Mononuclear cell (primary cell): ENCODE measurements around the gene NTRK2. TPM values are rescaled to one million over a fixed set of nuclear protein-coding genes. Genes with fewer than 3 reads are reported as not detected.

Experiments used
- H3K27me3 ChIP-seq: 2 replicates; pipeline ENCODE4 v1.6.0; 2011; ENCODE audit warnings: low read length, control low read depth; ENCODE audit not compliant: insufficient read depth
- H3K4me1 ChIP-seq: 2 replicates; pipeline ENCODE4 v1.5.1; 2011; ENCODE audit warnings: mild to moderate bottlenecking, low read length, control low read depth; ENCODE audit not compliant: insufficient read depth
- H3K4me3 ChIP-seq: 2 replicates; pipeline ENCODE4 v1.5.1; 2011; ENCODE audit warnings: mild to moderate bottlenecking, low read length, moderate library complexity
- H3K9me3 ChIP-seq: 2 replicates; pipeline ENCODE4 v1.5.1; 2011; ENCODE audit warnings: low read depth, mild to moderate bottlenecking, control low read depth, low read length
- total RNA-seq: library from RNA; depleted of rRNA; stranded (reverse); fragments of >200 nt; gene quantifications from one replicate; pipeline ENCODE4 v1.2.3, GENCODE V29; 2012

Gene NTRK2
- total RNA-seq, 1 donor, result 0.10 TPM

DNA sequence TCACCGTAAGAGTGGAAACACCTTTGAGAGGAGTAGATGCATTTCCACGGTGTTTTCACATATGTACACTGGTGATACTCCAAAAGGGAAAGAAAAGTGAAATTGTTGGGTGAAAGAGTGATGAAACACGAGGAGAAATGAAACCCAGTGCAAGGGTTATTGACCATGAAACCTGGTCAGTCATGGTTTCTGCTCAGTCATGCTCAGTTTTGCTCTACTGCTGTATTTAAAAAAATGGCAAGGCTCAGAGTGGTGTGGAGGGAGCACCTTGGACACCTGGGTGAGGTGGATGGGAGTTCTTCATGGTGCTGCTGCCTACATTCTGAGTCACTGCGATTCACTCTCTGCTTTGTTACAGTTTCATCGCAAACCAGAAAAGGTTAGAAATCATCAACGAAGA is 32.3 kb downstream of the NTRK2 start:
- Histone ChIP-seq H3K4me1 (no peaks in the 10 kb centered on the region), H3K27me3 (no peaks in the 10 kb centered on the region), H3K9me3 (no peaks in the 10 kb centered on the region), H3K4me3 (no peak overlapping the region)

DNA sequence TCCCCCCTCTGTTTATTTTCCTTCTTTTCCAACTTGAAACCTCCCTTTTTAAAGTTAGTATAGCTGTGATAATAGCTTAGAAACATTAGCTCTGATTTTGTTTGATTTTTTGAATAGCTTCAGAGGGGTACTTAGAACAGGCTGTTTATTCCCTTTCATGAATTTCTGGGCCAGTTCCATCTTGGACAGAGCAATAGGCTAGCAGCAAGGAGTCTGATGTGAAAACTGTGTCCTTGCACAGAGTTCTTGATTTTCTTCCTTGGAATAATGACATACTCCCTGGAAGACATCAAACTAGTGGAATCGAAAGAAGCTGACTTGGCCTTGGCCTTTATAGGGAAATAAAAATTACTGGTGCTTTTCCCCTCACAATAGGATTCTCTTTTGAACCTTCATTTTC is 32.9 kb downstream of the NTRK2 start:
- no peaks in the 10 kb centered on the region for H3K4me1 ChIP-seq
- H3K4me3 ChIP-seq, result no peak overlapping the region
- H3K9me3 ChIP-seq, result no peaks in the 10 kb centered on the region
- H3K27me3 ChIP-seq, result no peaks in the 10 kb centered on the region

GRCh38 chr9:84703793-84704192 is 34.3 kb downstream of the NTRK2 start:
- Histone ChIP-seq H3K4me3 (no peak overlapping the region), H3K27me3 (no peaks in the 10 kb centered on the region), H3K4me1 (no peaks in the 10 kb centered on the region), H3K9me3 (no peaks in the 10 kb centered on the region)

DNA sequence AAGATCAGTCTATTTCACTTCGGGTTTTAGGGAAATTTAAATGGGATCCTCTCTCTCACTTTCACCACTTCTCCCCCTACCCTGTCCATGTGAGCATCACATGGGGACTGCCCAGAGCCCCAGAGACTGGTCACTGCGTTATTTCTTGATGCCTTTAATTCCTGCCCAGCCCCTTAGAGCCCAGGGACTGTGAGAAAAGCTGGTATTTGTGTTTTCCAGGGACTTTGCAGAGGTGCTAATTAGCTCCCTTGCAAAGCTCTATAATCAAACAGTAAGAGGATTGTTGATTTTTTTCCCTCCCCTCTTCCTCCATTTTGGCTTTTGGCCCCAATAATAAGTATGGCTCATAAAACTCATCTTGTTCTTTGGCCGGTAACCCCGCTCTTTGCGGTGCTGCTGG is 35.6 kb downstream of the NTRK2 start:
- H3K9me3 ChIP-seq, result no peaks in the 10 kb centered on the region
- H3K27me3 ChIP-seq, result no peaks in the 10 kb centered on the region
- H3K4me3 ChIP-seq, result no peak overlapping the region
- H3K4me1 ChIP-seq, result peaks cover 6% of the 10 kb centered on the region

GRCh38 chr9:84708400-84708799 is 38.9 kb downstream of the NTRK2 start:
- no peak overlapping the region for H3K4me3 ChIP-seq

DNA sequence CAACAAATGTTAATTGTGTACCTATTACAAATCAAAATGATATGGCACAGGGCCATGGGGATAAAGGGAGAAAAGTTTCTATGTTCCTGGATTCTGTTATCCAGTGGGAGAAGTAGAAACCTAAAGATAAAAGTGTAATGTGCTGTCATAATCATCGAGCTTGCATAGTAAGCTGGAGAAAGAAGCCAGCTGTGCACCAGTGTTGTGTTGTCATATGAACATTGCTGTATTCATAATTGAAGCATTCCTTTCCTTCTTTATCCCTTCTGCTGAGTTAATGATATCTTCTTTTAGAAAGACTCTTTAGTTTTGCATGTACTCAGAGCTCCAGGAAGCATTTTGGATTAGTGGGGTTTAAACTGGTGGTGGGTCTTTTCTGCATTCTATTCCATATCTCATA is 39.5 kb downstream of the NTRK2 start:
- no peaks in the 10 kb centered on the region for H3K27me3 ChIP-seq
- peaks cover 6% of the 10 kb centered on the region for H3K4me1 ChIP-seq
- no peaks in the 10 kb centered on the region for H3K9me3 ChIP-seq

More at GRCh38 chr9:84708400-84708799, 38.9 kb downstream of the NTRK2 start:
- H3K27me3 ChIP-seq, result no peaks in the 10 kb centered on the region
- H3K4me1 ChIP-seq, result peaks cover 6% of the 10 kb centered on the region
- H3K9me3 ChIP-seq, result no peaks in the 10 kb centered on the region

DNA sequence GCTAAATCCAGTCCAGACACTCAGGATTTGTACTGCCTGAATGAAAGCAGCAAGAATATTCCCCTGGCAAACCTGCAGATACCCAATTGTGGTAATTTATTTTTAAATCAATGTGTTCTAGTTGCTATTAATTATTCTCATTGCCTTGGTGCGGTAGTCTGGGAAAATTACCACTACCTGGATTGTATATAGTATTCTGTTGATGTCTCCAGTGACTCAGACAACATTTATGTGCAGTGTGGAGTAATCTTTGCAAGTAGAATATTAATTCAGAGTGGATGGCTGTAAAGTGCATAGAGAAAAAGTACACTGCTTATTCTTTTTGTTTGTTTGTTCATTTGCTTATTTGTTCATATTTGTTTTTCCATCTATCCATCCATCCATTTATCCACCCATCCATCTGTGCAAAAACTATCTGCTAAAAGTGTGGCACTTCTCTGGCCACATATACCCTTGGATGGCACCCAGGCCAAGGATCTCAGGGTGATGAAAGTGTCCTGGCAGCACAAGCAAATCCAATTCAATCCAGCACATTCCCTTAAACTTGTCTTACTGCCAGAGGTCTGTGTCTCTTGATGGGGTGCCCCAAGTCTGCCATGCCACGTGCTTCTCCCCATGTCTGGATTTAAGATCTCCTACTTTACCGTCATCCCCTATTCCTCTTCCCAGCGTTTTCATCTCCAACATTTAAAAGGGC is 41.3 kb downstream of the NTRK2 start:
- Histone ChIP-seq H3K4me3 (no peak overlapping the region), H3K9me3 (no peaks in the 10 kb centered on the region), H3K4me1 (peaks cover 6% of the 10 kb centered on the region), H3K27me3 (no peaks in the 10 kb centered on the region)

More for the DNA sequence above, 39.5 kb downstream of the NTRK2 start:
- H3K4me3 ChIP-seq, result no peak overlapping the region

- H3K4me3 ChIP-seq, result no peak overlapping the region
- H3K27me3 ChIP-seq, result no peaks in the 10 kb centered on the region
Measured at GRCh38 chr9:84711398-84711777, 41.9 kb downstream of the NTRK2 start.

DNA sequence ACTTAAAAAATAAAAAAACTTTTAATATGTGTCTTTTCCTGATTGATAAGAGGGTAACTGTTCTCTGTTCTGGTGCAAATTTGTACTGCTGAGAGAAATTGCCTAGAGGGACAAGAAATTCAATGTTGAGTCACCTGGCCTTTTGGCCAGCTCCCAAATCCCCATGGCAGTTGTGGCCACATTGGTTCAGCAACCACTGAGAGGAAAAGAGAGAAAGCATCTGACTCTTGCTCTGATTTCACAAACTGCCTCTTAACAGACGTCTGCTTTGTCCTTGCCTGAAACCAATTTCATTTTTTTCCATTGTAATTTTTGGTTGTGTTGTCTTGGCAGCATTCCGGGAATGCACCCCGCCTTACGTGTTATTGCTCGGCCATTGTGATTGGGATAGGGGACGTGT is 42.4 kb downstream of the NTRK2 start:
- peaks cover 6% of the 10 kb centered on the region for H3K4me1 ChIP-seq
- H3K9me3 ChIP-seq, result no peaks in the 10 kb centered on the region
- no peak overlapping the region for H3K4me3 ChIP-seq
- no peaks in the 10 kb centered on the region for H3K27me3 ChIP-seq

More at GRCh38 chr9:84711398-84711777, 41.9 kb downstream of the NTRK2 start:
- Histone ChIP-seq H3K9me3 (no peaks in the 10 kb centered on the region), H3K4me1 (peaks cover 6% of the 10 kb centered on the region)

GRCh38 chr9:84716217-84716616 is 46.7 kb downstream of the NTRK2 start:
- Histone ChIP-seq H3K27me3 (no peaks in the 10 kb centered on the region), H3K4me1 (no peaks in the 10 kb centered on the region), H3K4me3 (no peak overlapping the region), H3K9me3 (no peaks in the 10 kb centered on the region)

- no peak overlapping the region for H3K4me3 ChIP-seq
- H3K4me1 ChIP-seq, result no peaks in the 10 kb centered on the region
- no peaks in the 10 kb centered on the region for H3K9me3 ChIP-seq
- no peaks in the 10 kb centered on the region for H3K27me3 ChIP-seq
Measured at GRCh38 chr9:84718476-84718875, 48.9 kb downstream of the NTRK2 start.

GRCh38 chr9:84722388-84722989 is 53.0 kb downstream of the NTRK2 start:
- Histone ChIP-seq H3K27me3 (no peaks in the 10 kb centered on the region), H3K4me3 (no peak overlapping the region), H3K9me3 (no peaks in the 10 kb centered on the region), H3K4me1 (no peaks in the 10 kb centered on the region)

- no peak overlapping the region for H3K4me3 ChIP-seq
- H3K4me1 ChIP-seq, result no peaks in the 10 kb centered on the region
- no peaks in the 10 kb centered on the region for H3K9me3 ChIP-seq
- H3K27me3 ChIP-seq, result no peaks in the 10 kb centered on the region
Measured at GRCh38 chr9:84723426-84723825, 53.9 kb downstream of the NTRK2 start.

DNA sequence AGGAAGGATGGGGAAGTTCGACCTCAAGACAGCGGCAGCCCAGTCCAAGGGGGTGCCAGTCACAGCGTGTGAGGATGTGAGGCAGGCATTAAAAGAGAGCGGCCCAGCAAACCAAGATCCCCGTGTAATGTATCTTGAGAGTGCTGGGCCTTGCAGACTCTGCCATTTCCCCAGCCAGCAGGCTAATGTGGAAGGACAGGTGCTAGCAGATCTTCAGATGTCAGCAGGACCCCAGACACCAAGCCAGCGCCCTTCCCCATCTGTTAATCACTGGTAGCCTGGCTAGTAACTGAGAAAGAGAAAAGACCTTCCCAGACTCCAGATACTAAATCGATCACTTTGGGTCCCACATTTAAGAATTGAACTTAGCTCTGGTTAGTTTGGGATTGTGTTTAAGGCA is 62.2 kb downstream of the NTRK2 start:
- H3K9me3 ChIP-seq, result no peaks in the 10 kb centered on the region
- no peaks in the 10 kb centered on the region for H3K27me3 ChIP-seq
- H3K4me1 ChIP-seq, result no peaks in the 10 kb centered on the region
- H3K4me3 ChIP-seq, result no peak overlapping the region

DNA sequence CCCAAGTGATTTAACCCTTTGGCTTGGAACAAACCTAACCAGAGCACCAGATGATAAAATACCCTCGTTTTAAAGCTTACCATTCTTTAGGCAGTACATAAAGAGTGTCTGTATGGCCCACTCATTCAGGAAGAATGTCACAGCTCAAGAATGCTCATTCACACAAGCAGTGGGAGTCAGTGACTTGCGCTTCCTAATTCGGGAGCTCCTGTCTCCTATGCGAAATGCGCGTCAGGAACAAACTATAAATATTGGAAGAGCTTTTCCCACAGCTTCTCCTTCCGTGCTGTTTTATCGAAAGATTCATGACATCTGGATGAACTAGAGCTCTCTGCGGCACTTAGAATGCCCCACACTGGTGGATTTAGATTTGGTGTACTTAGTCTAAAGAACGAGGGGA is 66.6 kb downstream of the NTRK2 start:
- H3K27me3 ChIP-seq, result no peaks in the 10 kb centered on the region
- no peak overlapping the region for H3K4me3 ChIP-seq
- no peaks in the 10 kb centered on the region for H3K9me3 ChIP-seq
- H3K4me1 ChIP-seq, result no peaks in the 10 kb centered on the region

DNA sequence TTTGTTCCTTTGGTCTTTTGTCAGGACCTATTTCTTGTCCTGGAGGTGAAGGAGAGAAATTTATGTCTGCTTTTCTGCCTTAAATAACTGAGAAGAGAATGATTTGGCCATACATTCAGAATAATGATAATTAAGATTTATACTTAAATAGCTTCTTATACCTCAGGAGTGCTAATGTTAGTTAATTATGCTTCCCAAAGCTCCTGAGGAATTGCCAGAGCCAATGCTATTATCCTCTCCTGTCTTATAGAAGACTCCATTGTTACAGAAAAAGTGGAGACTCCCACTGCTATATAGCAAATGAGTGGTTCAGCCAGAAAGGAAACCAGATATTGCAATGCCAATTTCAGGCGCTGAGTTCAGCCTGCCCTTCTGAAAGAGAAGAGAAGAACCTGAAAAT is 67.0 kb downstream of the NTRK2 start:
- Histone ChIP-seq H3K4me3 (no peak overlapping the region), H3K27me3 (no peaks in the 10 kb centered on the region), H3K4me1 (no peaks in the 10 kb centered on the region), H3K9me3 (no peaks in the 10 kb centered on the region)
